ENCODE measurements around the gene ARHGAP35.

ARHGAP35 gene

GRCh38 chr19:46887240-46887782 is 26.5 kb downstream of the ARHGAP35 start:
- no peak overlapping the region for H3K27ac ChIP-seq
- no peak for TF ChIP-seq ZFX (IDR thresholded peaks at IDR 0.05; ENCODE audit: borderline replicate concordance)
- no peak for TF ChIP-seq CTCF (IDR thresholded peaks at IDR 0.05)

- TF ChIP-seq ZFX (IDR thresholded peaks at IDR 0.05; ENCODE audit: borderline replicate concordance) (no peak), CTCF (IDR thresholded peaks at IDR 0.05) (no peak)
- H3K27ac ChIP-seq, result peak overlapping the region; percentile 78
Observed at GRCh38 chr19:46890423-46891170, 29.8 kb downstream of the ARHGAP35 start.

GRCh38 chr19:46892252-46893179 is 31.7 kb downstream of the ARHGAP35 start:
- no peak overlapping the region for H3K27ac ChIP-seq
- TF ChIP-seq ZFX (IDR thresholded peaks at IDR 0.05; ENCODE audit: borderline replicate concordance), result no peak
- TF ChIP-seq CTCF (IDR thresholded peaks at IDR 0.05), result no peak

- H3K27ac ChIP-seq, result 0 out of 2 replicates have a peak overlapping the region, but pooled peaks have one; percentile 20
- no peak for TF ChIP-seq ZFX (IDR thresholded peaks at IDR 0.05; ENCODE audit: borderline replicate concordance)
- TF ChIP-seq CTCF (IDR thresholded peaks at IDR 0.05), result no peak
Observed at GRCh38 chr19:46896076-46896794, 35.4 kb downstream of the ARHGAP35 start.

GRCh38 chr19:46898731-46899130 is 37.9 kb downstream of the ARHGAP35 start:
- no peak overlapping the region for H3K27ac ChIP-seq

GRCh38 chr19:46900341-46900740 is 39.5 kb downstream of the ARHGAP35 start:
- no peak for TF ChIP-seq CTCF (IDR thresholded peaks at IDR 0.05)
- TF ChIP-seq ZFX (IDR thresholded peaks at IDR 0.05; ENCODE audit: borderline replicate concordance), result no peak
- peak overlapping the region; percentile 49; the same call in 1 of the 2 replicates for H3K27ac ChIP-seq

More at GRCh38 chr19:46898731-46899130, 37.9 kb downstream of the ARHGAP35 start:
- no peak for TF ChIP-seq ZFX (IDR thresholded peaks at IDR 0.05; ENCODE audit: borderline replicate concordance)
- no peak for TF ChIP-seq CTCF (IDR thresholded peaks at IDR 0.05)
